ENCODE results near the gene TMEM18.

Gene TMEM18

DNA sequence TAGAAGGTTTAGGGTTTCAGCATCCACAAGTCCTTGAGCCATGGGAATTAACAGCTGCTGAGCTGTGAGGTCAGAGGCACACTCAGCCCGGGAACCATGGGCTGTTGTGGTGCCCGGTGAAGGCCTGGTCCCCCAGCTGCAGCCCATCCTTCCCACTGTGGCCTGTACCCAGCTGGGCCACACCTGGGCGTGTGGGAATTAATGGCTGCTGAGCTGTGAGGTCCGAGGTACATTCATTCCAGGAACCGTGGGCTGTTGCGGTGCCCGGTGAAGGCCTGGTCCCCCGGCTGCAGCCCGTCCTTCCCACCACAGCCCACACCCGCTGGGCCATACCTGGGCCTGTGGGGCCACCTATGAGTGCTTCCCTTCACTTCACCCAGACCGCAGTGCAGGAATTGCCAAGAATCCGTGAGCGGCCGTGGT lies 25.2 kb downstream of the TMEM18 start:
- H3K4me2 ChIP-seq (ENCODE audit: low read length), result no peak overlapping the region
- H3K36me3 ChIP-seq (ENCODE audit: control insufficient read depth, insufficient read depth, low read length), result no peaks in the 10 kb centered on the region
- no peak overlapping the region for H3K9ac ChIP-seq
- H3K27ac ChIP-seq, result no peak overlapping the region
- no peaks in the 10 kb centered on the region for H3K27me3 ChIP-seq (ENCODE audit: control insufficient read depth, insufficient read depth, low read length)
- no peak overlapping the region for H3K4me3 ChIP-seq (ENCODE audit: low read depth, low read length)
- H3K4me1 ChIP-seq, result no peaks in the 10 kb centered on the region
- no peak overlapping the region for H2AFZ ChIP-seq
- no peaks in the 10 kb centered on the region for H3K9me3 ChIP-seq (ENCODE audit: control insufficient read depth, low read length)
- no peaks in the 10 kb centered on the region for H3K79me2 ChIP-seq
- TF ChIP-seq, protein P1, sequence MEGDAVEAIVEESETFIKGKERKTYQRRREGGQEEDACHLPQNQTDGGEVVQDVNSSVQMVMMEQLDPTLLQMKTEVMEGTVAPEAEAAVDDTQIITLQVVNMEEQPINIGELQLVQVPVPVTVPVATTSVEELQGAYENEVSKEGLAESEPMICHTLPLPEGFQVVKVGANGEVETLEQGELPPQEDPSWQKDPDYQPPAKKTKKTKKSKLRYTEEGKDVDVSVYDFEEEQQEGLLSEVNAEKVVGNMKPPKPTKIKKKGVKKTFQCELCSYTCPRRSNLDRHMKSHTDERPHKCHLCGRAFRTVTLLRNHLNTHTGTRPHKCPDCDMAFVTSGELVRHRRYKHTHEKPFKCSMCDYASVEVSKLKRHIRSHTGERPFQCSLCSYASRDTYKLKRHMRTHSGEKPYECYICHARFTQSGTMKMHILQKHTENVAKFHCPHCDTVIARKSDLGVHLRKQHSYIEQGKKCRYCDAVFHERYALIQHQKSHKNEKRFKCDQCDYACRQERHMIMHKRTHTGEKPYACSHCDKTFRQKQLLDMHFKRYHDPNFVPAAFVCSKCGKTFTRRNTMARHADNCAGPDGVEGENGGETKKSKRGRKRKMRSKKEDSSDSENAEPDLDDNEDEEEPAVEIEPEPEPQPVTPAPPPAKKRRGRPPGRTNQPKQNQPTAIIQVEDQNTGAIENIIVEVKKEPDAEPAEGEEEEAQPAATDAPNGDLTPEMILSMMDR (IDR thresholded peaks at IDR 0.05), result no peak

DNA sequence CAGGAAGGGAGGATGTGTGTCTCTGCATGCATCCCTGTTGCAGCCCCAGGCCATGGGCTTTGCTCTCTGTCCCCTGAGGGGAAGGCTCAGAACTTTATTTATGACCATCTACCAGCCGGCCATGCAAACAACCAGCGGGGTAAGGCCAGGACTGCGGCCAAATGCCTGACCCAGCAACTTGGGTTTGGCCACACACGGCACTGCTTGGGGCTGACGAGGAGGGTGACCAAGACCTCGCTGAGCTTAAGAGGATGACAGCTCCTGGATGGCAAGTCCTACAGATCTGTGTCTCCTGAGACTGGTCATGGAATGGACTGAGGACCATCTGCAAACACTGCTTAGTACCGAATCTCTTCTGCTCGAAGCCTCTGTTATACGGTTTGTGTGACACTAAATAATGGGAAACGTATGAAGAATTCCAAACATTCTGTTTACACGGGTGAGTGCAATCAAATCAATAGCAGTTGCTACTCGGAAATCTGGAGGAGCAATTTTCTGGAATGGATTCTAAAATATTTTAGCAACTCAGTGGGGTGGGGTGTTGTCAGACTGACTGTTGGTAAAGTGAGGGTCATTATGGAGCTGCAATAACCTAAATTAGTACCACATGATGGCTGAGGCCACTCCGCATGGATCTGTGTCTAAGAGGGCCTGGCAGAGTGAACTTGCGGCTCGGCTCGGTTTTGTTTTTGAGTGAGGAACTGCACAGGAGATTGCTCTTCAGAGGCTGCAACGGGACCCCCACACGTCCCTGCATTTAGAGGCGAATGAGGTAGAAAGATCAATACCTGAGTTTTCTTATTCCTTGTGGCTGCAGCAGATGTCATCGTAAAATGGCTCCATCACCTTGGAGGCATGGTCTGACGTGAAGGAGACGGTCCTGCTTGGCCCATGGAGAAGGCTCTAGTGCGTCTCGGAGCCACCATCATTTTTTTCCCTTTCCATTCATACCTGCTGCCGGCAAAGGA lies 26.6 kb downstream of the TMEM18 start:
- H3K4me1 ChIP-seq, result no peaks in the 10 kb centered on the region
- no peak overlapping the region for H3K9ac ChIP-seq
- no peaks in the 10 kb centered on the region for H3K9me3 ChIP-seq (ENCODE audit: control insufficient read depth, low read length)
- TF ChIP-seq, protein P1 (IDR thresholded peaks at IDR 0.05), result no peak
- no peak overlapping the region for H3K4me3 ChIP-seq (ENCODE audit: low read depth, low read length)
- no peaks in the 10 kb centered on the region for H3K27me3 ChIP-seq (ENCODE audit: control insufficient read depth, insufficient read depth, low read length)
- no peak overlapping the region for H3K27ac ChIP-seq
- H3K79me2 ChIP-seq, result no peaks in the 10 kb centered on the region
- H2AFZ ChIP-seq, result no peak overlapping the region
- no peaks in the 10 kb centered on the region for H3K36me3 ChIP-seq (ENCODE audit: control insufficient read depth, insufficient read depth, low read length)
- H3K4me2 ChIP-seq (ENCODE audit: low read length), result no peak overlapping the region

DNA sequence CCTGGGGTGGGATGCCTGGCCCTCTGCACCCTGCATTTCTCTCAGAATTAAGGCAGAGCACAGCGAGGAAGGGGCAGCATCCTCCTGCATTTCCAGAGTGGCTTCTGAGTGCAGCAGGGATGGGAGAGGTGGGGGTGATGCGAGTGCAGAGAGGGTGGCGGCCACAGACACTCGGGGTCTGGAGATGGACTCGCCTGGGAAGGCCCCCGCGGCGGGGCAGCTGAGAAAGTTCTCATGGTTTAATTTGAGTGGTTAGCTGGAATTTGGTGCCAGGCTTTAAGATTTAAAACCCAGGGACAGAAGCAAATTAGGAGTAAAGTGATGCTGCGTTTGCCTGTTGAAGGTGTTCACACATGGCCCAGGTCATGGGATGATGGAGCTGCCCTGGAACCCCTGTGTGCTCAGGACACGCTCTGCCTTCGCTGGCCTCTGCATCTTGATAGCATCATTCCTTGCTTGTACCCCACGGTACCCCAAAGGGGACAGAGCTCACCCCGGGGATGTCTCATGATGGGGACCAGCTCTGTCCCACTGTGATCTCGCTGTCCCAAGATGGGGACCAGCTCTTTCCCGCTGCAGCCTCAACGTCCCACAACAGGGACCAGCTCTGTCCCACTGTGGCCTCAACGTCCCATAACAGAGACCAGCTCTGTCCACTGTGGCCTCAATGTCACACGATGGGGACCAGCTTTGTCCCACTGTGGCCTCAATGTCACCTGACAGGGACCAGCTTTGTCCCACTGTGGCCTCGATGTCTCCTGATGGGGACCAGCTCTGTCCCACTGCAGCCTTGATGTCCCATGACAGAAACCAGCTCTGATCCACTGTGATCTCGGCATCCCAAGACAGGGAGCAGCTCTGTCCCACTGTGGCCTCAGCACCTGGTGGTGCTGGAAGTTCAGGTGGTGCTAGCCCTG lies 27.5 kb downstream of the TMEM18 start:
- TF ChIP-seq, protein P1 (IDR thresholded peaks at IDR 0.05), result no peak
- Histone ChIP-seq H3K36me3 (ENCODE audit: control insufficient read depth, insufficient read depth, low read length) (no peaks in the 10 kb centered on the region), H3K27ac (no peak overlapping the region), H3K4me3 (ENCODE audit: low read depth, low read length) (no peak overlapping the region), H3K4me2 (ENCODE audit: low read length) (no peak overlapping the region), H3K79me2 (no peaks in the 10 kb centered on the region), H3K27me3 (ENCODE audit: control insufficient read depth, insufficient read depth, low read length) (no peaks in the 10 kb centered on the region), H2AFZ (no peak overlapping the region), H3K9me3 (ENCODE audit: control insufficient read depth, low read length) (no peaks in the 10 kb centered on the region), H3K4me1 (no peaks in the 10 kb centered on the region), H3K9ac (no peak overlapping the region)

DNA sequence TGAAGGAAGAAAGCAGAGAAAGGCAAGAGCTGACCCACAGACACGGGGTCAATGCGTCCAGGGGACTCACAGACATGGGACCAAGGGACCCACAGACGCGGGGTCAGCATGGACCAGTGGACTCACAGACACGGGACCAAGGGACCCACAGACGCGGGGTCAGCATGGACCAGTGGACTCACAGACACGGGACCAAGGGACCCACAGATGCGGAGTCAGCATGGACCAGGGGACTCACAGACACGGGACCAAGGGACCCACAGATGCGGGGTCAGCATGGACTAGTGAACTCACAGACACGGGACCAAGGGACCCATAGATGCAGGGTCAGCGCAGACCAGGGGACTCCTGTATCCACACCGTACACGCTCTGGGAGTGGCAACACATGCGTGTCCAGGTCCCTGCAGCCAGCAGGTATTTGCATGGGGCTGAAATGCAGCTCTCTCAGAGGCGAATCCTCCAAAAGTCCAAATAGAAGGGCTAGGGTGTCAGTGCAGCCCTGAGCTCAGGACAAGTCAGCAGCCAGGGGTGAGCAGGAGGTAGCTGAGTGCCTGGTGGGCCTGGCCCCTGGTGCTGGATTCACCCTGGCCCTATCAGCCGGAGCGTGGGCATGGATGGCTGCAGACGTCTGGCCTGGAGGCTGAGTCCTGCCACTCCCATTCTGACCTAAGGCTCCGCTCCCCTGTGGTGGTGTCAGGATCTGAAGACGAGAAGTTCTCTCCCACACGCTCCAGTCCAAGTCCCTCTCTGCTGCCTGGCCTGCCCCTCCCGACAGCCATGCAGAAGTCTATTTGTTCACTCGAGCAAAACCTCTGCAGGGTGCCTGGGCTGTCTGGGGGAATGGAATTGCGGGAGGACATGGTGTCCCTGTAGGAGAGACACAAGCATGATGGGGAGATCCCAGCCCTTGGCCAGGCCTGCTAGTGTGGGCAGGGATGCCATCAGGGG lies 28.5 kb downstream of the TMEM18 start:
- Histone ChIP-seq H3K27ac (no peak overlapping the region), H3K4me1 (no peaks in the 10 kb centered on the region), H3K9me3 (ENCODE audit: control insufficient read depth, low read length) (no peaks in the 10 kb centered on the region), H3K4me3 (ENCODE audit: low read depth, low read length) (no peak overlapping the region), H3K36me3 (ENCODE audit: control insufficient read depth, insufficient read depth, low read length) (no peaks in the 10 kb centered on the region), H3K79me2 (no peaks in the 10 kb centered on the region), H2AFZ (no peak overlapping the region), H3K4me2 (ENCODE audit: low read length) (no peak overlapping the region), H3K9ac (no peak overlapping the region), H3K27me3 (ENCODE audit: control insufficient read depth, insufficient read depth, low read length) (no peaks in the 10 kb centered on the region)
- TF ChIP-seq, protein P1 (IDR thresholded peaks at IDR 0.05), result no peak

Measured in parathyroid adenoma (tissue), 2 donors.